ENCODE results near the gene SBNO2.

SBNO2 gene

DNA sequence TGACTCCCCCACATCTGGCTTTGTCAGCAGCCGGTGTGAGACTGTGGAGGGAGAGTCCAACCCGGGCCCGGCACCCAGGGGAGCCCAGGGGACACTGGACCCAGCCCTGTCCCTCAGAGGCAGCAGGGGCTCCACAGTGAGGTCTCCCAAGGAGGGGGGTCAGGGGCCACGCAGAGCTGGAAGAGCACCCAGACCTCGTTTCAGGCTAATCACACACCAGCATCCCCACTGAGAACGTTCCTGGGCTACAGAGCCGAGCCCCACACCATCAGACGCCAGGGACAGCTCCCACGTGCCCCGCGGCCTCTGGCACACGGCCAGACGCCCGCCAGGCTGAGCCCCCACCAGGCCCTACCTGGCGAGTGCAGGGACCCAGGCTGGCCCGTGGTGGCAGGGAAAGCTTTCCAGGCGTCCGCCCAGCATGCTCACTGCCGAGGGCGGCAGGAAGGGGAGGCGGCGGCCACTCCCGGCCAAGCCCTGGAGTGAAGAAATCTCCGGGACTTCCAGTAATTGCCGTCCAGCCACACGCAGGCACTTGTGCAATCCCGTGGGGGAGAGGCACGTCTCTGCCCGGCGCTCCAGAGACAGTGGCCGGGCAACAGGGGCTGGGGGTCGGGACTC lies 19.2 kb downstream of the SBNO2 start:
- no peak for DNase-seq (ENCODE audit: low spot score)

DNA sequence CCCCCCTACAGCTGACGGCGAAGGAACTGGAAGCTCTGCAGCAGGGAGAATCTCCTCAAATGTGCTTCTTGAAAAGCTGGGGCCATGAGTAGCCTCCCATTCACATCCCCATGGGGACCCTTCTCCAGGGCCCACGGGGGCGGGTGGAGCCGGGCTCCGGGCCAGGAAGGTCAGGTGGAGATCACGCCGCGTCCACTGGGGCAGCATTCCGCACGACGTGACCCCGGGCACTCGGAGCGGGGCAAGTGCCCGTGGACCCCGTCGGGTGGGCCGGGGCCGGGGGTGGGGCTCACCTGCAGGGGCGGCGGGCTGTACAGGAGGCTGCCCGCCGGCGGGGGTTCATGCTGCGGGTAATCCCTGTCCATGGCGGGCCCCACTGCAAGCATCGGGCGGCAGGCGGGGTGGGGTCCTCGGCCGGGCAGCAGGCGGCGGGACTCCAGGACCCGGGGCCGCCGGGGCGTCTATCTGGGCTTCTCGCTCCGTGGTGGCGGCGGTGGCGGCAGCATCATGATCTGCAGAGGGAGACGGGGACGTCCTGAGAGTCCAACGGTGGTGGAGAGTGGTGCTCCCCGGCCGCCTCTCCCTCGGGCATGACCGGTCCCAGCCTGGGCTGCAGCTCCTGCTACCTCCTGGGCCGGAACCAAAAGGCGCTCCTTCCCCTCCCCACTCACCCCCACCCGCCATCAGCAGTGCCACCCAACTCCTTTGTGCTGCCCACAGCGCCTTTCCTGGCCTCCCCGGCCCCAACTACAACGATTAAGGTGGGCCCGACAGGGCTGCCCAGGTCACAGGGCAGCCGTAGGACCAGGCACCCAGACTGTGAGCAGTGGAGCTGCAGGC lies 20.0 kb downstream of the SBNO2 start:
- DNase-seq (ENCODE audit: low spot score), result no peak

DNA sequence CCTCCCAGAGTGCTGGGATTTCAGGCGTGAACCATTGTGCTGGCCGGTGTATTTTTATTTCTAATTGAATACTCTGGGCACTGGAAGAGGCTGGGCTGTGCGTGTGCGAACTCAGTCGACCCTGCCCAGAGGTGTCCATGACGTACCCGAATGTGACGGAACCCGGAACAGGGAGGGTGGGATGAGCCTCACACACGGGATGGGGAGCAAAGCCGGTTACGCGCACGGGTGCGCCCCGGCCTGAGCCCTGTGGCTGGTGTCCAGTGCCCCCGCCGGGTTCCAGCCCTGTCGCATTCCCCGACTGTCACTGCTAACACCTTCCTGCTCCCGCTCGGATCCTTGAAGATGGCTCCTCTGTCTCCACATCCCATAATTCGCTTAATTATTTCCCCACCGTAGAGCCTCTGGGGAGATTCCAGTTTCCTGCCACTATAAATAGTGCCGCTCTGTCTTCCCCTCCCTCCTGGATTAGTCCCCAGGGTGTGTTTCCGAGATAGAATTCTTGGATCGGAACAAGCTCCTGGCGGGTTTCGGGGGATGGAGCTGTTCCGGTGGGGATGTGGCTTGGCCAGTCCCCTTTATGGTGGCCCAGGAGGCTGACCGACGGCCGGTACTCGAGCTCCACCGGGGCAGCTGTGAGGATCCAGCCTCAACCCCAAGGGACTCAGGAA lies 22.0 kb downstream of the SBNO2 start:
- no peak for DNase-seq (ENCODE audit: low spot score)

DNA sequence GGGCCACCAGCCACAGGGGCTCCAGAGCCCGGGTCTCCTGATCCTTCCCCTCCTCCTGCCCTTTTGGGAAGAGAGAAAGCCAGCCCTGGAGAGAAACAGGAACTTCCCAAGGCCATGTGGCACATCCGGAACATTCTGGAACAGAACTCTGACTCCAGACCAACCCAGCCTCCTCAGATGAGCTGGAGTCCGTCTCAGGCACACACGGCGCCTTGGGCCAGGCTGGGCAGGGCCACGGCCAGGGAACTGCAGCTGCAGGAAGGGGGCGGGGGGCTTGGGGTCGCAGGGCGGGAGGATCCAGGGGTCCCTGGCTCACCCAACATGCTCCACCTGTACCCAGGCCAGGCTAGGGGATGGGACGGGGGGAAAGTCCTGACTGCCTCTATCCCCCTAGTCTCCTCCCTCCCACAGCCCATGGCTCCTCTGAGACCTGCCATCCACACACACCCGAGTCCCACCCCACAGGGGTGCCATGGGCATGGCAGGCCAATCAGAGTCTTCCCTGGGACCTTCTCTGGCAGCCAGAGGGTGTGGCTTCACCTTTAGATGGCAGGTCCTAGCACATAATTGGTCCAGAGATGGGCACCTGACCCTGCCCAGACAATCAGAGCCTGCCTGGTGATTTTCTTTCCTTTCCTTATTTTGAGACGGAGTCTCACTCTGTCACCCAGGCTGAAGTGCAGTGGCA lies 22.9 kb downstream of the SBNO2 start:
- no peak for DNase-seq (ENCODE audit: low spot score)

DNA sequence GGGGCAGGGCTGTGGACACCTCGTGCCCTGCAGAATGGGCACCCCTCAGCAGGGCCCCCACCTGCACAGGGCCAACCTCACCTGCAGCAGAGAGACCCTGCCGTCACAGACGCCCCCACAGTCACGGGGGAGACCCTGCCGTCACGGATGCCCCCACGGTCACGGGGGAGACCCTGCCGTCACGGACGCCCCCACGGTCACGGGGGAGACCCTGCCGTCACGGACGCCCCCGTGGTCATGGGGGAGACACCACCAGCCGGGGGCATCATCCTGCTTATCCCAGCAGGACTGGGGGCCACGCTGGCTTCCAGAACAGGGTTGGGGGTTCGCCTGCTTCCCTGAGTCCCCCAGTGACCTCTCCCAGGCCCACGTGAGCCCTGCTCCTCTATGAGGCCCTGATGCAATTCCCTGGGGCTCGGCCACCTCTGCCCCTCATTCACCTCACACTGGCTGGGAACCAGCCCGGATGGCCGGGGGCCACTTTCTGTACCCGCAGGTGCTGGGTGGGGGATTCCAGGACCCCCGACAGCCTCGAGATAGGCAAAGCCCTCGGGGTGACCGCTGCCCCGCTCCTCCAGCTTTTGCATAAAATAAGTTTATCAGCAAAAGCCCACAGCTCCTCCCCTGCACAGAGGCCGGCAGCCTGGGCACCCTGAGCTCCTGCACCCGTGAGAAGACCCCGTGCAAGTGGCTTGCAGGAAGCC lies 23.6 kb downstream of the SBNO2 start:
- DNase-seq (ENCODE audit: low spot score), result no peak

DNA sequence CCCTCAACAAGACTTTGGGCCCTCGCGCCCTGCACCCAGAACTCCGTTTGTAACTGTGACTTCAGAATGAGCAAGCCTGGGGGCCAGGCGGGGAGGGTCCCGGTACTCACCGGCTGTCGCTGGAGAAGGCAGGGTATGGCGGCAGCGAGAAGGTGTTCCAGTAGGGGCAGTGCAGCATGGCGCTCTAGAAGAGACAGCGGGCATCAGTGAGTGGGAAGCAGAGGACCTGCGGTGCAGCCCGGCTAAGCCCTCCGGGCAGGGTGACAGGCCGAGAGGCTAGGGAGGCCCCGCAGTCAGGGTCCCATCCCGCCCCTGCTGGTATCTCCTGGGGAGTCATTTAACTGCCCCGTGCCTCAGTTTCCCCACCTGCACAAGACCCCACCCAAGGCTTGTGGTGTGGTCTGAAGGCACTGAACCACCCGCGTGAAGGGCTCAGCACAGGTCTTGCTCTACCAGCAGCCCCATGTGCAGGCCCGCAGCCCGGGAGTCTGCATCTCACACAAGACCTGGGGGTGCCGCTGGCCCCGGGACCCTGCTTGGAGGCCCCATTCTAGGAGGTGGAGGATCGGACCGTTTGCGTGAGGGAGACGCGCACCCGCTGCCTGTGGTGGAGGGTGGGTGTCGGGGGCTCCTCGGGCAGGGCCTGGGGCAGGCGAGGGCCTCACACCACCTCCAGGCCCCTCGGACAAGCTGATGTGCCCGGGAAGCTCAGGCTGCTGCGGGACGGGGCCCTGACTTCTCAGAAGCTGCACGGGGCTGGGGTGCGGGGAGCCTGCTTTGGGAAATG lies 24.6 kb downstream of the SBNO2 start:
- DNase-seq (ENCODE audit: low spot score), result no peak

DNA sequence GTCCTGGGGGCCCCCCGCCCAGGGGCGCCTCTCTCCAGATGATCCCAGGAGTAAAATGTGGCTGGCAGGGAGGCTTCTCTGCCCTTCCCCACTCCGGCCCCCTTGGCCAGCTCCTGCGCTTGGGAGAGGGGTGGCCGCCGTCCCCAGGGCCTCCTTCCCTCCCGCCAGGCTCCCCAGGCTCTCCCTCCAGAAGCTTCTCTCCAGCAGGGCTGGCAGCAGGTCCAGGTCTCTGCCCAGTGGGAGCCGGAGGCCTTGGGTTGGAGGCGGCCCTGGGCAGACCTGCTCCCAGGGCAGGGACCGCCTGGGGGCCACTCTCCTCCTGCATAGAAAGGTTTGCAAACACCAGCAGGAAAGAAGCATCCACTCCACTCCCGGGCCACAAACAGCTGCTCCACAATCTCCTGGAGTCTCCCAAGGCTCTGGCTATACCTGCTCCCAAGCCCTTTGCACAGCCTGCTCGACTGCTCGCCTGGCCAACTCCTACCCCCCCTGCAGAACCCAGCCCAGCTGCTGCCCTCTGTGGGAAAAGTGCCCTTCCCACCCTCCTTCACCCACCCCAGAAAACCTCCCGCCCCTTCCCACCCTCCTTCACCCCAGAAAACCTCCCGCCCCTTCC lies 26.0 kb downstream of the SBNO2 start:
- DNase-seq (ENCODE audit: low spot score), result no peak

DNA sequence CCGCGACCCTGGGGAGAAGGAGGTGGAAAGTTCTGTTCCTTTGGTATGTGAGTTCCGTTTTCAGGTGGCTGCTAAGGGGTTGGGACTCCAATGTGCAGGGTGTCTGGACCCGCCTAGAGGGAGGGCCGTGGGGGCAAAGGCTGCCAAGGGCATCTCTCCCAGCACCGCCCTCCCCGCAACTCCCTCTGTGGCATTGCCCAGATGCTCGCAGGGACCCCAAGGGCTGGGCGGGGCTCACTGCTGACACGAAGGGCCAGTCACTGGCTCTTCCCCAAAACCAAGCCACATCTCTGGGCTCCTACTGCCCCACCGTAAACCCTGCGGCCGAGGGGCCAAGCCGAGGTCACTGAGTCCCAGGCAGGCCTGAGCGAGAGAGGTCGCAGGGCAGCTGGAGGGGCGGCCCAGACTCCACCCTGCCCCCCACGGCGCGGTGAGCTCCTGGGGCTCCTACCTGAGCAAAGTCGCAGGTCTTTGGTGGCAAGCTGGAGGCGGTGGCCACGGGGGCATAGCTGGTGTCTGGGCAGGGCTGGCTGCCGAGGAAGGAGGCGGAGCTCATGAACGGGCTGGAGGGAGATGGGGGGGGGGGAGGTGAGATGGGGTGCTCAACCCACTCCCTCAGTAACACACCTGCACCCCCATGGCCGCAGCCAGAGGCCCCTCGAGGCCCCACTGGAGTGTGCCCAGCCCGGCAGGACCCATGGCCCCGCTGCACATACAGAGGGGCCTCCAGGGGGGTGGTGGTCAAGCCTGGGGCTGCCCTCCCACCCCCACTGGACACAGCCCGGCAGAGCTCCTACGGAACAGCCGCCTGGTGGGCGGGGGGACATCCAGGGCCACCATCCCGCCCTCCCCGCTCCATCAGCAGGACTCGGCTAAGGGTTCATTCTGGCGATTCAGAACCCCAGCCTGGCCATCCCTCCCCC lies 26.9 kb downstream of the SBNO2 start:
- no peak for DNase-seq (ENCODE audit: low spot score)

DNA sequence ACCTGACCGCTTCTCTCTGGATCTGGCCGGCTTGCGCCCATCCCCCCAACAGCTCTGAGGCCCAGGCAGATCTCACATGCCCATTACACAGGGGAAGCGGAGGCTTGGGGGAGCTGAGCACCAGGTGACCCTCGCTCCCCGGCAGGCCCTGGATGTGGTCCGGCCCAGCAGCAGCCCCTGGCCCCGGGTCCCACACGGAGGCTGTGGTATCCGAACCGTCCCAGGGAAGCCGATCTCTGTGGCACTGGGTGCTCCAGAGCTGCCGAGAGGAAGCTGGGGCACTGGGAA lies 27.7 kb downstream of the SBNO2 start:
- DNase-seq (ENCODE audit: low spot score), result no peak

DNA sequence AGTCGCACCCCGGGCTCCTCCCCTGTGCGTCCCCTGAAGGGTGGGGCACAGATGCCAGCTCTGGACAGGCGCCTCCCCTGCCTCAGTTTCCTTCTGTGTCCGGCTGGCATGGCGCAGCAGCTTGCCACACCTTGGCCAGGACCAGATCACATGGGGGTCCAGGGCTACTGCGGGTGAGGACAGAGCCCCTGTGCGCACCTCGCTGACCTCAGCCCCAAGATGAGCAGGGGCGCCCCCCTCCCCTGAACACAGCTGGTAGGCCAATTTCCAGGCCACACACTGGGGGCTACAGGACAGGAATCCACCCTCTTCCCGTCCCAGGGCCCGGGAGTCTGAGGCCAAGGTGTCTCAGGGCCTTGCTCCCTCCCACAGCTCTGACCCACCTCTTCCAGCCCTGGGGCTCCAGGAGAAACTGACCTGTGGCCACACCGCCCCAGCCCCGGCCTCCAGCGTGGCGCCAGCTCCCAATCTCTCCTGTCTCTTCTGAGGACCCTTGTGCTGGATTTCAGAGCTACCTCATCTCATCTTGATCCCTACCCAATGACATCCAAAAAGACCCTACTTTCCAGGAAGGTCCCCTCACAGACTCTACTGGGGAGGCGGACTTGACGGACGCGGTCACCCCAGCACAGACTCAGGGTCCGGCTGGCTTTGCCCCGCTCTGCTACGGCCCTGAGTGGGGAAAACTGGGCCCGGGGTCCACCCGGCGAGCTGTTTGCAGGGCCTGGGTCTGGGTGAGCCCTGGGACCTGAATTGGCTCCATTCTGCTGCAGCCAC lies 28.2 kb downstream of the SBNO2 start:
- no peak for DNase-seq (ENCODE audit: low spot score)

DNA sequence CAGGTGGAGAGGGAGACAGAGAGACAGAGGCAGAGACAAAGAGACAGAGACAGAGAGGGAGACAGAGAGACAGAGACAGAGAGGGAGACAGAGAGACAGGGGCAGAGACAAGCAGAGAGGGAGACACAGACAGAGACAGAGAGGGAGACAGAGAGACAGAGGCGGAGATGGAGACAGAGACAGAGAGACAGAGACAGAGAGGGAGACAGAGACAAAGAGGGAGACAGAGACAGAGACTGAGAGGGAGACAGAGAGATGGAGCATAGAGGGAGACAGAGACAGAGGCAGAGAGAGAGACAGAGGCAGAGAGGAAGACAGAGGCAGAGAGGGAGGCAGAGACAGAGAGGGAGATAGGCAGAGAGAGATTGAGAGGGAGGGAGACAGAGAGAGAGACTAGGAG lies 29.3 kb downstream of the SBNO2 start:
- DNase-seq (ENCODE audit: low spot score), result no peak

DNA sequence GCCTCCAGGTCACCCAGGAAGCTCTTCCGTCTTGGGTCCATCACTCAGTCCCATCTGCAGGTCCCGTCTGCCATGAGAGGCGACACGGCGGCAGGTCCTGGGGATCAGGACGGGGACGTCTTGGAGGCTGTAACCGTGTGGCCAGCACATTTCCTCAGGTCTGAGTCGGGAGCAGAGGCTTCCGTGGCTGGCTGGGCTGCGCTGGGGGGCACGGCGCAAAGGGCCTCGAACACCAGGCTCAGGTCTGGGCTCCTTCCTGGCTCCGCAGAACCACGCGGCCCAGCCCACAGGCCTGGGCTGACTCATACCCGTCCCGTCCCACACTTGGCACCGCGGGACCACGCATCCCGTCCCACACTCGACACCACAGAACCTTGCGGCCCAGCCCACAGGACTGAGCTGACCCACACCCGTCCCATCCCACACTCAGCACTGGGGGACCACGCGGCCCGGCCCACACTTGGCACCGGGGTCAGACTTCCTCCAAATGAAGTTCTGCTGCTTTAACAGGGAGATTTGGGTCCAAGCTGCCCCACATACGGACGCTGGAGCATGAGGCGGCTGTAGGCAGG lies 30.2 kb downstream of the SBNO2 start:
- DNase-seq (ENCODE audit: low spot score), result no peak

DNA sequence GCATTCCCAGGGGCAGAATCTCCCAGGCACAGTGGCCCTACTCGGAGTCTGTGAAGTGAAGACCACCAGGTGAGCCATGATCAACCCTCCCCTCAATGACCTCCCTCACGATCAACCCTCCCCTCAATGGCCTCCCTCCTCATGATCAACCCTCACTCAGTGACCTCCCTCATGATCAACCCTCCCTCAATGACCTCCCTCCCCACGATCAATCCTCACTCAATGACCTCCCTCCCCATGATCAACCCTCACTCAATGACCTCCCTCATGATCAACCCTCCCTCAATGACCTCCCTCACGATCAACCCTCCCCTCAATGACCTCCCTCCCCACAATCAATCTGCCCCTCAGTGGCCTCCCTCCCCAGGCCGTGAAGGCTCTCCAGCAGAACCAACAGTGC lies 32.1 kb downstream of the SBNO2 start:
- no peak for DNase-seq (ENCODE audit: low spot score)

DNA sequence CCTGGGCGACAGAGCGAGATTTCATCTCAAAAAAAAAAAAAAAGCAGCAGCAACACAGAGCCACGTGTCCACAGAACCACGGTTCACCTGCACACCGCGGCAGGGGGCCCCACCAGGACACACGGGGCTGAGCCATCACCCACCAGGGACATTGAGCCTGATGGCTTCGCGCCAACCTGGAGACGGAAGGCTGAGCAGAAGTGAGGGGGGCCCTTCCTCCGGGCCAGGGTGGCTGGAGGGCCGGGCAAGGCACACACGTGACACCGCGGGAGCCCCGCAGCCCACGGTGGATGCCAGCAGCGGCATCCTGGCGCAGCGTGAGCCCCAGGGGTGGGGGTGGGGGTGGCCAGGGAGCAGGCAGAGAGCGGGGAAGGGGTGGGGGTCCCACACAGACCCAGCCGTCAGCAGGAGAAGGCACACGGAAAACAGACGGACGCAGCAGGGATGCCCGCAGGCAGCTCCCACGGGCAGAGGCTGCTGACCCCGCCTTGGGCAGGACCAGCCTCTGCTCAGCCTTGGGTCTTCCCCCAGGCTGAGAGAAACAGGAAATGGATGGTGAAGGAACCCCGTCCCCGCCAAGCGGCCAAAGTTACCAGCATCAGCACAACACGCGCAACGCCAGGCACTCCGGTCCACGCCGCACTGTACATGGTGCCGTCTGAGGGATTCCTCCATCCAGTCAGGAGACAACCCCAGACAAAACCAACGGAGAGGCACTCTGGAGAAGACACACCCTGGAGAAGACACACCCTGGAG lies 33.6 kb downstream of the SBNO2 start:
- DNase-seq (ENCODE audit: low spot score), result no peak

DNA sequence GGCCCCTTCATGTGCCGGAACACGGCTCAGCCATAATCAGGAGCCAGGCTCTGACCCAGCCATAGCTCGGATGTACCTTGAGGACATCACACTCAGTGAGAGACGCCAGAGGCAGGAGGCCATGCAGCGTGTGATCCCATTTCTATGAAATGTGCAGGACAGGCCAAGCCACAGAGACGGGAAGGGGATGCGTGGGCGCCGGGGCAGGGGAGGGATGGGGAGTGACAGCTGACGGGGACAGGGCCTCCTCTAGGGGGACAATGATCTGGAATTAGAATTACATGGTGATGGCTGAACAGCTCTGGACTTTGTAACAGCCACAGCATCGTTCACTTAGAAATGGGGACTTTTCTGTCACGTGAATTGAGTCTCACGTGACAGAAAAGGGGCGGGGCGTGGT lies 34.9 kb downstream of the SBNO2 start:
- no peak for DNase-seq (ENCODE audit: low spot score)

DNA sequence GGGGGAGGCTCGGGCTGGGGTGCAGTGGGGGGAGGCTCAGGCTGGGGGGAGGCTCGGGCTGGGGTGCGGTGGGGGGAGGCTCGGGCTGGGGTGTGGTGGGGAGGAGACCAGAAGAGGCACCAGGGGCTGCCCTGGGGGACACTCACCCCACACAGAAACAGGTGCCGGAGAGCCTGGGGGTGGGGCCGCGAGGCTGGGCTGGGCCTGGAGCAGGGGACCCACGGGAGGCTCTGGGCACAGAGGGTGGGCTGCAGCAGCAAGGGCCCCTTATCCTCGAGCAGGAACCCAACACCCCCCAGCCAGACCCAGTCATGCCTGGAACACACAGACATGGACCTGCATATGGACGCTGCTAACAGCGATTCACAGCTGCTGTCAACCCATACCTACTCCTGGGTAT lies 35.9 kb downstream of the SBNO2 start:
- DNase-seq (ENCODE audit: low spot score), result no peak

DNA sequence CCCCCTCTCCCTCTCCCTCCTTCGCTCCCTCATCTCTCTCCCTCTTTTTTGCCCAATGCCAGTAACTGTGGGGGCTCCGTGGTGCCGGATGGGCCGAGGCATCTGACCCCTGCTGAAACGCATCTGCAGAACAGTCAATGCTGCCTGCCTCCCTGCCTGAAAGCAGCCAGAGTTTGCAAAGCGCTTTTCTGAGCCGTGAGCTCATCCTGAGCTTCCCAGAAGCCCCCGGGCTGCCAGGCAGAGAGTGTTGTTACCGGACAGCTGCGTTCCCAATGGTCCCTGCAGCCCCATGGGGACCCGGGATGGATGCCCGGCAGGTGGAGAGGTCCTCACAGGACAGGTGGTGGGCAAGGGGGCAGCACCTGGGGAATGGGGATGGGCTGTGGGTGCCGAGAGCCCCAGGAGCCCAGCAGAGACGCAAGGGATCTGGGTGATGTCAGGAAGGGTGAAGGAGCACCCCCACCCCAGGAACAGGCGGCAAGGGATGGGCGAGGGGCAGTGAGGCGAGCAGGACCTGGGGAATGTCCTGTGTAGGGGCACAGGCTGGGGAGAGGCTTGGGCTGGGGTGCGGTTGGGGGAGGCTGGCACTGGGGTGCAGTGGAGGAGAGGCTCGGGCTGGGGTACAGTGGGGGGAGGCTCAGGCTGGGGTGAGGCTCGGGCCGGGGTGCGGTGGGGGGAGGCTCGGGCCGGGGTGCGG lies 37.3 kb downstream of the SBNO2 start:
- no peak for DNase-seq (ENCODE audit: low spot score)
